HL-60 (cell line): ENCODE data around the gene ABCB9.

Source experiments
- DNase-seq, 2 experiments: peaks; one replicate each; pipeline ENCODE4 v3.0.0-alpha.2; 2010 to 2020; ENCODE audit warnings: low read depth in 1 of 2, low spot score in 1 of 2
- H3K27ac ChIP-seq: fragments of 250-450 bp; sonication (Bioruptor Pico); replicated peaks from 2 replicates; pipeline ENCODE4 v1.5.1; 2020; ENCODE audit warnings: mild to moderate bottlenecking, moderate library complexity
- H3K27me3 ChIP-seq: fragments of 250-450 bp; sonication (Bioruptor Pico); 2 replicates; pipeline ENCODE4 v1.5.1; 2021; ENCODE audit warnings: mild to moderate bottlenecking, moderate library complexity; ENCODE audit not compliant: insufficient read depth, poor library complexity, severe bottlenecking
- H3K4me3 ChIP-seq: replicated peaks from 2 replicates; pipeline ENCODE4 v1.5.1; 2011; ENCODE audit warnings: mild to moderate bottlenecking, control low read depth, low read length; ENCODE audit not compliant: insufficient read depth
- GABPA ChIP-seq: IDR thresholded peaks from 2 replicates; pipeline ENCODE4 v1.6.1; 2012; ENCODE audit warnings: low read depth
- POLR2AphosphoS5 ChIP-seq: IDR thresholded peaks from 2 replicates; pipeline ENCODE4 v1.6.1; 2012; ENCODE audit warnings: low read depth
- REST ChIP-seq: IDR thresholded peaks from 2 replicates; pipeline ENCODE4 v1.6.1; 2012; ENCODE audit warnings: low read depth; ENCODE audit not compliant: insufficient replicate concordance
- SPI1 ChIP-seq: IDR thresholded peaks from 2 replicates; pipeline ENCODE4 v1.6.1; 2012; ENCODE audit warnings: low read depth, mild to moderate bottlenecking, borderline replicate concordance
- TF ChIP-seq, protein P1 (sequence below): IDR thresholded peaks from one replicate; pipeline ENCODE4 v1.5.1; 2011; ENCODE audit warnings: low read length, control low read depth, inconsistent platforms; ENCODE audit not compliant: insufficient read depth

The ABCB9 gene

DNA sequence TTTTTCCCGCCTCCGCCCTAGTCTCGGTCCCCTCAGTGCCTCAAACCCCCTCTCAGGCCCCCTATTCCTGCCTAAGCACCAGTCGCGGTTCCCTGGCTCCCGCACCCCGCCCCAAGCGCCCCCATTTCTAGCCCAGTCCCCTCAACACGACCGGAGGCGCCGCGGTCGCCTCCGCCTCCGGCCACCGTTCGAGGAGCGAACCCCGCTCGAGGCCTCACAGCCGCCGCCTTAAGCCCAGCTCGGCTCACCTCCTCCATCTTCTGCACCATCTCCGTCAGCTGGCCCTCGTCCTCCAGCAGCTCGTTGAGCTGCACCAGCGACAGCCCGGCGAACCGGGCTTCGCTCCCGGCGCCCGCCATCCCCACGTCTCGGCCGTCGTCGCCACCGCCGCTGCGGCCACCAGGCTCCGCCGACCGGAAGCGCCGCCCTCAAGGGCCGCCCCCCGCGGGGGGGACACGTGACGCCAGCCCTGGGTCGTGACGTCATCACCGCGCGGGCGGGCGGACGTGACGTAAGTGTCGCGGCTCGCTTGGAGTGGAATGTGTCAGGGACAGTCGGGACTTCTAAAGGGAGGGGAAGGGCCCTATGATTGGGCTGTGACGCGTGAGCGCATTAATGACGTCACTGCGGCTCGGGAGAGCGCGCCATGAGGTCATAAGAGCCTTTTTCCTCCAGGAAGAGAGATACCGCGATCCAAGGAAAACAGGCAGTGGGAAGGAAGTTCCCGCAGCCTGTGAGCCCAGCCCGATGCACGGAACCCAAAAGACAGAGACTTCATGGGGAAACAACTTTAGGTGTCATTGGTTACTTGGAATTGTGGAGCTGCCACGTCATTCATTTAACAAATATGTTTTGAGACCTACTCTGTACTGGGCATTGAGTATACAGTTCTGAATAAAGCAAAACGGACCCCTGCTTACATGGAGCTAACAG lies 70.3 kb downstream of the ABCB9 start, which contains the start of gene VPS37B:
VPS37B (minus strand) TSS at position 421 of the 933 bp plus-strand sequence; CDS start at position 359, 62 bp downstream.
- DNase-seq, result peak; percentile 72 to 95
- no peaks in the 10 kb centered on the region for H3K27me3 ChIP-seq
- TF ChIP-seq, protein P1, sequence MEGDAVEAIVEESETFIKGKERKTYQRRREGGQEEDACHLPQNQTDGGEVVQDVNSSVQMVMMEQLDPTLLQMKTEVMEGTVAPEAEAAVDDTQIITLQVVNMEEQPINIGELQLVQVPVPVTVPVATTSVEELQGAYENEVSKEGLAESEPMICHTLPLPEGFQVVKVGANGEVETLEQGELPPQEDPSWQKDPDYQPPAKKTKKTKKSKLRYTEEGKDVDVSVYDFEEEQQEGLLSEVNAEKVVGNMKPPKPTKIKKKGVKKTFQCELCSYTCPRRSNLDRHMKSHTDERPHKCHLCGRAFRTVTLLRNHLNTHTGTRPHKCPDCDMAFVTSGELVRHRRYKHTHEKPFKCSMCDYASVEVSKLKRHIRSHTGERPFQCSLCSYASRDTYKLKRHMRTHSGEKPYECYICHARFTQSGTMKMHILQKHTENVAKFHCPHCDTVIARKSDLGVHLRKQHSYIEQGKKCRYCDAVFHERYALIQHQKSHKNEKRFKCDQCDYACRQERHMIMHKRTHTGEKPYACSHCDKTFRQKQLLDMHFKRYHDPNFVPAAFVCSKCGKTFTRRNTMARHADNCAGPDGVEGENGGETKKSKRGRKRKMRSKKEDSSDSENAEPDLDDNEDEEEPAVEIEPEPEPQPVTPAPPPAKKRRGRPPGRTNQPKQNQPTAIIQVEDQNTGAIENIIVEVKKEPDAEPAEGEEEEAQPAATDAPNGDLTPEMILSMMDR, result no peak
- TF ChIP-seq SPI1 (no peak), POLR2AphosphoS5 (peak; percentile 67), REST (no peak), GABPA (peak; percentile 83)
- peak within 1 kb of the TSS; percentile 73 for H3K4me3 ChIP-seq
- peak within 1 kb of the TSS; percentile 66 for H3K27ac ChIP-seq

DNA sequence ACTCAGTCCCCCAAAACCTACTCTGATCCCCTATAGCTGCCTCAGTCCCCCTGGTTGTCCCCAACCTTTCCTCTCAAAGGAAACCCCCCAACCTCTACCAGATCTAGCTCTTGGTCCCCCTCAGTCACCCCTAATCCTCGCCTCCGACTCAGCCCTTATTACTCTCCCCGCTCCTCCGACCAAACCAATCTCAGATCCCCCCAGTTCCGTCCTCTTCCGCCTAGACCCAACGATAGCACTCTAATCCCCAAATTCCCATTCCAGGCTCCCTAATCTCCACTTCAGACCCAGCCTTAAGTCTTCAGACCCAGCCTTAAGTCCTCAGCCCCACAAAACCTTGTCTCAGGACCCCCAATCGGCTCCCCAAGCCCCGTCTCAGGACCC lies 71.0 kb downstream of the ABCB9 start:
- Histone ChIP-seq H3K27ac (peak overlapping the region; percentile 66), H3K4me3 (peak overlapping the region; percentile 73), H3K27me3 (no peaks in the 10 kb centered on the region)
- no peak for TF ChIP-seq REST
- TF ChIP-seq, protein P1, result no peak
- TF ChIP-seq GABPA, result no peak
- TF ChIP-seq SPI1, result no peak
- no peak for TF ChIP-seq POLR2AphosphoS5
- DNase-seq, result no peak

DNA sequence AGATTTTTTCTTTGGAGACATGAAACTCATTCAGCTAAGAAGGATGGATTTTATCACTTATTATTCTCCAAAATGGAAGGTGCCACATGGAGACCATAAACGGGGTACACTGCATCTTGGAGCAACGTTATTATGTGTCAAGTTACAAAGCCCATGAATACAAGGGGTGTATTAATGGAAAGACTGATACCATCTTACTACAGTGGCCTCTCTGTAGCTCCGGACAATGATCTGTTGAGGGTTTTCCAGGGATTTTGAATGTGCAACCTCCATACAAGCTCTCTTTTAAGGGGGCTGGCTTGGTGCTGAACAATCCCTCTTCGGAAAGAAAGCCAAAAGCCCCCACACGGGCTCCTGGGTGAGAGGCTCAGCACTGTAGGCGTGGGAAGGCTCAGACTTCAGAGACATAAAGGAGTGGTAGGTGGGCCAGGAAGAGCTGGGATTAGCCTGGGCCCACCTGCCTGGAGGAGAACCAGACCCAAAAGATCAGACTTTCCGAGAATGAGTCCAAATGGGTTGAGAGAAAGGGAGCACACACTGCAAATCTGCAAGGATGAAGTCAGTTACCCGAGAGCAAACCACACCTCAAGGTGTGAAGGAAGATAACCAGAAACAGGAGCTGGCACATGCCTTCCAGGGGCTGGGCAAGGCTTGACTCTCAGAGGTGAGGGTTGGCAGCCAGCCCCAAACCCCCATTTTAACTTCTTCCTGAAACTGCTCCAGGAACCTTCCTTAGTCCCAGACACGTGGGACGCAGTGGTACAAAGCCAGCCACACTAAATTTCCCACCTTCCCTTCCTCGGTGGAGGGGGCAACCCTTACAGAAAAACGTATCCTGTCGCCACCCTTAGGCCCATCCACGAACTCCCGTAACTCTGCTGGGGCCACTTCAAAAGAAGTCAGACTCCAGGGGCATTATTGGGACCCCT lies 71.8 kb downstream of the ABCB9 start:
- TF ChIP-seq SPI1 (no peak), REST (no peak), POLR2AphosphoS5 (no peak), GABPA (no peak)
- TF ChIP-seq, protein P1, result no peak
- H3K27ac ChIP-seq, result no peak overlapping the region
- DNase-seq, result no peak
- H3K4me3 ChIP-seq, result peak overlapping the region; percentile 73
- H3K27me3 ChIP-seq, result no peaks in the 10 kb centered on the region
